Measurements from ENCODE around the gene NCAM2.

Gene NCAM2

DNA sequence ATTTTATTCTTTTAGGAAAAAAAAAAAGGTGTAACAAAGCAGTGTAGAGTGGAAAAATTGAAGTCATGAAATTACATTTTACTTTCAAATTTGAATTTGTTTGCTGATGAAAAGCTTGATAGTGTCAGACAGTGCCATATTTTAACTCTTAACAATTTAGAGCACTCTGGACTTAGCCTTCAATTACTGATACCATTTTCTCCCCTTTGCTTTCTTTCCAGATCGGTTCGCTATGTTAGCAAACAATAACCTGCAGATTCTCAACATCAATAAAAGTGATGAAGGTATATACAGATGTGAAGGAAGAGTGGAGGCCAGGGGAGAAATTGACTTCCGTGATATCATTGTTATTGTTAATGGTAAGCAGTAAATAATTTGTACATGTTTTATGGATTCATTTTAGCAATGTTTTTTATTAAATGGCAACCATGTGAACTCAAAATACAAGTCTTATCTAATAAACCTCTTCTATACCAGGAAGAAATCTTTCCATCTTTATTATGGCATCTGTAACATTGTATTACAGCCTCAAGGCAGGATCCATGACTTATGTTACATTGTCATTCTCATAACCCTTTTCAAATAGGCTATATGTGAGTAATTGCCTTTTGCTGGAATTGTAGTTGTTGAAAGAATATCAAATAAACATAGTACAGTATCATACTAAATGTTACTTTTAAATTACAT lies 293.8 kb downstream of the NCAM2 start:
- no peak for DNase-seq (ENCODE audit: low read depth in 2 of 2)
- TF ChIP-seq, protein P1, sequence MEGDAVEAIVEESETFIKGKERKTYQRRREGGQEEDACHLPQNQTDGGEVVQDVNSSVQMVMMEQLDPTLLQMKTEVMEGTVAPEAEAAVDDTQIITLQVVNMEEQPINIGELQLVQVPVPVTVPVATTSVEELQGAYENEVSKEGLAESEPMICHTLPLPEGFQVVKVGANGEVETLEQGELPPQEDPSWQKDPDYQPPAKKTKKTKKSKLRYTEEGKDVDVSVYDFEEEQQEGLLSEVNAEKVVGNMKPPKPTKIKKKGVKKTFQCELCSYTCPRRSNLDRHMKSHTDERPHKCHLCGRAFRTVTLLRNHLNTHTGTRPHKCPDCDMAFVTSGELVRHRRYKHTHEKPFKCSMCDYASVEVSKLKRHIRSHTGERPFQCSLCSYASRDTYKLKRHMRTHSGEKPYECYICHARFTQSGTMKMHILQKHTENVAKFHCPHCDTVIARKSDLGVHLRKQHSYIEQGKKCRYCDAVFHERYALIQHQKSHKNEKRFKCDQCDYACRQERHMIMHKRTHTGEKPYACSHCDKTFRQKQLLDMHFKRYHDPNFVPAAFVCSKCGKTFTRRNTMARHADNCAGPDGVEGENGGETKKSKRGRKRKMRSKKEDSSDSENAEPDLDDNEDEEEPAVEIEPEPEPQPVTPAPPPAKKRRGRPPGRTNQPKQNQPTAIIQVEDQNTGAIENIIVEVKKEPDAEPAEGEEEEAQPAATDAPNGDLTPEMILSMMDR (IDR thresholded peaks at IDR 0.05; ENCODE audit: low read depth, low read length), result no peak
- no peak overlapping the region for H3K4me3 ChIP-seq (replicated peaks in 1 of 2; ENCODE audit: low read depth in 2 of 2, low read length in 2 of 2)

GRCh38 chr21:21295303-21295702 lies 297.1 kb downstream of the NCAM2 start:
- no peak for DNase-seq (ENCODE audit: low read depth in 2 of 2)
- no peak overlapping the region for H3K4me3 ChIP-seq (replicated peaks in 1 of 2; ENCODE audit: low read depth in 2 of 2, low read length in 2 of 2)
- TF ChIP-seq, protein P1 (IDR thresholded peaks at IDR 0.05; ENCODE audit: low read depth, low read length), result no peak

DNA sequence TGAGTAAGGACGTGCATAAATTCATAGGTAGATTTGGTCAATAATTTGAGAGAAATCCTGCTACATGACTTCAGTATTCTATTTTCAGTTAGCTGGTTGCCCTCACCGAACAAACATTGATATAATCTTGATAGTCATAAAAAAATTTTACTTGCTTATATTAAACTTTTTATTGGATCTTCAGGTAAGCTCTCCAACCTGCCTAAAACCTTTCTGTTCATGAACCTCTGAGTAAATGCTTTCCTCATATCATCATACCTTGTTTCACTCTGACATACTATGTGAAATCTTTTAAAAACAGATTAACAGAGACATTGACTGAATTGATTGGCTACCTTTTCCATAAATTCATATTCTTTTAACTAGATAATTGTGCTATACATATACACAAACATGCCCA lies 299.0 kb downstream of the NCAM2 start:
- no peak for DNase-seq (ENCODE audit: low read depth in 2 of 2)
- H3K4me3 ChIP-seq (replicated peaks in 1 of 2; ENCODE audit: low read depth in 2 of 2, low read length in 2 of 2), result no peak overlapping the region
- TF ChIP-seq, protein P1 (IDR thresholded peaks at IDR 0.05; ENCODE audit: low read depth, low read length), result no peak

DNA sequence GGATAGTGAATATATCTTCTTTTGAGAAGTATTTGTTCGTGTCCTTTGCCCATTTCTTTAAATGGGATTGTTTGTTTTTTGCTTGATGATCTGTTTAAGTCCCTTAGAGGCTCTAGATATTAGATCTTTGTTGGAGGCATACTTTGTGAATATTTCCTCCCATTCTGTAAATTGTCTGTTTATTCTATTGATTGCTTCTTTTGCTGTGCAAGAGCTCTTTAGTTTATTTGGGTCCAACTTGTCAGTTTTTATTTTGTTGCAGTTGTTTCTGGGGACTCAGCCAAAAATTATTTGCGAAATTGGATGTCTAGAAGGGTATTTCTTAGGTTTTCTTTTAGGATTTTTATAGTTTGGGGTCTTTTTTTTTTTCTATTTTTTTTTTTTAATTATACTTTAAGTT lies 302.8 kb downstream of the NCAM2 start:
- DNase-seq (ENCODE audit: low read depth in 2 of 2), result no peak
- TF ChIP-seq, protein P1 (IDR thresholded peaks at IDR 0.05; ENCODE audit: low read depth, low read length), result no peak
- no peak overlapping the region for H3K4me3 ChIP-seq (replicated peaks in 1 of 2; ENCODE audit: low read depth in 2 of 2, low read length in 2 of 2)

DNA sequence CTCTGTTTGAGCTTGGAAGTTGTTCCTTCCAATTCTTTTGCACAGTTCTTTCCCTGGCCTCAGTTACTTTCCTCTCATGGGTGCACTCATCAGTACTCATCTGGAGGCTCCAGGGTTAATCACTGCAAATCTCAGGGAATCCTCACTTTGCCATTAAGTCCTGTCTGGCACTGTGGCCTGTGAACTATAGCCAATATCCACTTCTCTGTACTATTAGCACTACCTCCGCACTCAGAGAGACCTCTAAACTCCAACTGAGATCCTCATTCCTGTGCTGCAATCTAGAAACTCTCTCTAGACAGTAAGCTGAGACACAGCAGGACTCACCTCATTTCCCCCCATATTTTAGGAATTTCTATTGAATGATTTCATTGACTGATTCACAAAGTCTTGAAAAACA lies 311.3 kb downstream of the NCAM2 start:
- no peak for DNase-seq (ENCODE audit: low read depth in 2 of 2)
- TF ChIP-seq, protein P1 (IDR thresholded peaks at IDR 0.05; ENCODE audit: low read depth, low read length), result no peak
- no peak overlapping the region for H3K4me3 ChIP-seq (replicated peaks in 1 of 2; ENCODE audit: low read depth in 2 of 2, low read length in 2 of 2)

- H3K4me3 ChIP-seq (replicated peaks in 1 of 2; ENCODE audit: low read depth in 2 of 2, low read length in 2 of 2), result no peak overlapping the region
- TF ChIP-seq, protein P1 (IDR thresholded peaks at IDR 0.05; ENCODE audit: low read depth, low read length), result no peak
- no peak for DNase-seq (ENCODE audit: low read depth in 2 of 2)
Observed at GRCh38 chr21:21324297-21324696, 326.1 kb downstream of the NCAM2 start.

DNA sequence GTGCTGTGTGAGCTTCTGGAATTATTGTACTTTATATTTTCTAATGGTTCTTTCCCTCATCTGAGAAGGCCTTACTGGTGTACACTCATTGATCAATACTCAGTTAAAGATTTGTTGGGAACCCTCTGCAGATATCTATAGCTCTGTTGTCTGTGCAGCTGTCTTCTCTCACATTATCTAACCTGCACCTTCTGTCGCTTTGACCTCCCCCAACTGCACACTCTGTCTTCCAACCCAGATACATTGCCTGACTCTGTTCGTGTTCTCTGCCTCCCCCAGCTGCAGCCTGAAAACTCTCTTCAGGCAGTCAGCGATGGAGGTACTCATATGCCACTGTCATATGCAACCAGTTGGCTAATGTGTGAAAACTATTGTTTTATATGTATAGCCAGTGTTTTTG lies 334.3 kb downstream of the NCAM2 start:
- DNase-seq (ENCODE audit: low read depth in 2 of 2), result no peak
- H3K4me3 ChIP-seq (replicated peaks in 1 of 2; ENCODE audit: low read depth in 2 of 2, low read length in 2 of 2), result no peak overlapping the region
- TF ChIP-seq, protein P1 (IDR thresholded peaks at IDR 0.05; ENCODE audit: low read depth, low read length), result no peak
